Measurements from ENCODE around the gene OPA3.

The OPA3 gene

GRCh38 chr19:45499196-45500180, 85.1 kb downstream of the OPA3 start:
- peak; percentile 69 for DNase-seq

- DNase-seq: peak; percentile 75
These were observed 86.0 kb downstream of the OPA3 start, which contains the start of gene PPM1N for GRCh38 chr19:45498411-45499195. PPM1N (plus strand) TSS chr19:45498443; CDS start chr19:45498473, 30 bp downstream.

GRCh38 chr19:45497791-45498190, 86.8 kb downstream of the OPA3 start:
- no peak for DNase-seq

GRCh38 chr19:45496349-45496953, 88.2 kb downstream of the OPA3 start:
- DNase-seq: peak; percentile 51

- DNase-seq: no peak
These were observed 89.4 kb downstream of the OPA3 start for GRCh38 chr19:45495178-45495577.

- no peak for DNase-seq
These were observed 90.2 kb downstream of the OPA3 start for GRCh38 chr19:45494261-45494916.

- DNase-seq: no peak
These were observed 91.8 kb downstream of the OPA3 start for GRCh38 chr19:45492627-45493470.

GRCh38 chr19:45492137-45492626, 92.4 kb downstream of the OPA3 start:
- no peak for DNase-seq

GRCh38 chr19:45489216-45489855, 95.3 kb downstream of the OPA3 start:
- no peak for DNase-seq

- DNase-seq: no peak
These were observed 95.9 kb downstream of the OPA3 start for GRCh38 chr19:45488708-45489107.

- DNase-seq: peak; percentile 97
These were observed 99.1 kb downstream of the OPA3 start for GRCh38 chr19:45485305-45486077.

- no peak for DNase-seq
These were observed 100.2 kb downstream of the OPA3 start for GRCh38 chr19:45484273-45484945.

- DNase-seq: no peak
These were observed 101.6 kb downstream of the OPA3 start for GRCh38 chr19:45483033-45483432.

- DNase-seq: peak; percentile 89
These were observed 106.0 kb downstream of the OPA3 start for GRCh38 chr19:45478454-45479238.

- no peak for DNase-seq
These were observed 106.7 kb downstream of the OPA3 start for GRCh38 chr19:45477713-45478453.
